NCI-H2196 treated with DMSO at 0.1 percent for 48 hours (cell line): ENCODE measurements around the gene POLE4.

Experiments
- DNase-seq: peaks from one replicate; lab custom pipeline; 2025; ENCODE audit not compliant: unreplicated experiment; lab: John Stamatoyannopoulos, UW

The POLE4 gene, protein sequence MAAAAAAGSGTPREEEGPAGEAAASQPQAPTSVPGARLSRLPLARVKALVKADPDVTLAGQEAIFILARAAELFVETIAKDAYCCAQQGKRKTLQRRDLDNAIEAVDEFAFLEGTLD

DNA sequence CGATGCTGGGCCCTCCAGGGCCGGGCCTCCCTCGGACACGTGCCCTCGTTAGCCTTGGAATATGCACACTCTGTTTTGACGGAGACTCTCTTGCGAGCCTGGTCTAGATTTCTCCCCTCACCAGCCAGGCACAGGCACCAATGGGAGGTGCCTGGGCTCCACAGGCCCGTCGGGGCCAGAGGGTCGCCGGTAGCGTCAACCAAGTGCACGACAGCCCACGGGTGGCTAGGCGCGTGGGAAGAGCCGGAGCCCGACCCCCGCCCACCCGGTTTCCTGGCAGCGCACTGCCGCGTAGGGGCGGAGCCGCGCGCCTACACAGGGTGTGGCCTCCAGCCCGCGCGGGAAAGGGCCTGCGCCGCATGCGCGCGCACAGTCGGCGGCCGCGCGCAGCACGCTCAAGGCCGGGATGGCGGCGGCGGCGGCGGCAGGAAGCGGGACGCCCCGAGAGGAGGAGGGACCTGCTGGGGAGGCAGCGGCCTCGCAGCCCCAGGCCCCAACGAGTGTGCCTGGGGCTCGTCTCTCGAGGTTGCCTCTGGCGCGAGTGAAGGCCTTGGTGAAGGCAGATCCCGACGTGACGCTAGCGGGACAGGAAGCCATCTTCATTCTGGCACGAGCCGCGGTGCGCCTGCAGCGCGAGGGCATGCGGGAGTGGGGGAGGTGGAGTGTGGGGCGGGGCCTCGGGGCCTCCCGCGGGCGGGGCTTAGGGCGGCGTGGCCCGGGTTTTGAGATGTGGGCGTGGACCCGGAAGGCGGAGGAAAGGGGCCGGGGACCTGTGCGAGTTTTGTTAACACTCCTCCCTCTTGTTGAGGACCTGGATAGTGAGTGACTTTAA is at the start of gene POLE4:
Gene POLE4, plus strand, starts transcription at position 370 of the 832 bp plus-strand sequence. Its CDS starts 37 bp downstream, at position 407.
- DNase-seq = peak; percentile 56

DNA sequence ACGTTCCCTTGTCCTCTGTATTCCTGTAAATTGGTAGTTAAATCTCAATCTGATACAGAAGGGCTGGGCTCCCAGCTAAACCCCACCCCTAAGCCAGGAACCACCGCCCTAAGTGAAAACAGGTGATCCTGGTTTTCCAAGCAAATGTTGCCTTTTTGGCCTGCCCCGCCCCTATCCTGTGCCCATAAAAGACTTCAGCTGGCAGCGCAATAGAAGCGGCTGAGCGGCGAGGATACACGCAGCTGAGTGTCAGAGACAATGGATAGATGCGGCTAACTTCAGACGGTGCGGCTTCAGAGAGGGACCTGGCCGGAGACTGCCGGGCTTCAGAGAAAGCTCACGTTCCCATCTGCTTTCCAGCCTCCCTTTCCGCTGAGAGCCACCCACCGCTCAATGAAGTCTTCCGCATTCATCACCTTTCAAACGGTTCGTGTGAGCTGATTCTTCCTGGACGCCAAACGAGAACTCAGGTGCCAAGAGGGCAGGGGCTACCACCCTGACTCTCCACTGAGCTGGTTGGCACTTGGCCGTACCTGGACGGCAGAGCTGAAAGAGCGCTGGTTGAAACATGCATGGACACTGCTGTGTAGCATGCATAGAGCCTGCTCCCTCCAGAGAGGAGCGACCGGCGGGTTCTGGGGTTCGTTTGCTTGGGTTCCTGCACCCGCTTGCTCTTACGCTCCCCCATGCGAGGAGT is 49.5 kb upstream of the POLE4 start:
- no peak for DNase-seq

DNA sequence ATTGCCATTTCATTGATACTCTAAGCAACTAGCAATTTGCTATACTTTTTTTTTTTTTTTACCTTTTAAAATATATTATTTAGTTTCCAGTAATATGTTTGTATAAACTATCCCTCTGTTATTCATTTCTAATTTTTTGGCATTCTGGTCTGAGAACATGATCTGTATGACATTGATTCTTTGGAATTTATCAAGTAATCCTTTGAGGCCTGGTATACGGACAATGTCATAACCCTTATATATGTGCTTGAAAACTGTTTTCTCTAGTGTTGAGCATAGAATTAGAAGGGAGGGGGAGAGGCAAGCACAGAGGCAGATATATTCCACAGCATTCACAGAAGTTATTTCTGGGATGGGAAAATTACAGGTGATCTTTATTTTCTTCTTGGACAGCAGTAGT is 48.2 kb upstream of the POLE4 start:
- DNase-seq = no peak

DNA sequence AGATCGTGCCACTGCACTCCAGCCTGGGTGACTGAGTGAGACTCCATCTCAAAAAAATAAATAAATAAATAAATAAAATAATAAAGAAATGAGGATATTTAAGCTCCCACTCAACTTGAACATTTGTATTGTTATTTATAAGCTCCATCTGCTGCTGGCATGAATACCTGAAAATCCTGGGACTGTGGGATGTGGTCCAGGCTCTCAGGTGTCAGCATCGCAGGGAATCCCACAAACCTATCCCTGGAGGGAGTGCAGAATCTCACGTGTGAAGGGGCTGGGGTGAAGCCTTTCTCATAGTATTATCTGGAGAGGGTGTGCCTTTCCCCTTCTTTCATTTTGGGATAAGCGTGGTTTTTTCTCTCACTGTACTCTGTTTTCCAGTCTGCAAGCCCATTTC is 47.4 kb upstream of the POLE4 start:
- DNase-seq = no peak

DNA sequence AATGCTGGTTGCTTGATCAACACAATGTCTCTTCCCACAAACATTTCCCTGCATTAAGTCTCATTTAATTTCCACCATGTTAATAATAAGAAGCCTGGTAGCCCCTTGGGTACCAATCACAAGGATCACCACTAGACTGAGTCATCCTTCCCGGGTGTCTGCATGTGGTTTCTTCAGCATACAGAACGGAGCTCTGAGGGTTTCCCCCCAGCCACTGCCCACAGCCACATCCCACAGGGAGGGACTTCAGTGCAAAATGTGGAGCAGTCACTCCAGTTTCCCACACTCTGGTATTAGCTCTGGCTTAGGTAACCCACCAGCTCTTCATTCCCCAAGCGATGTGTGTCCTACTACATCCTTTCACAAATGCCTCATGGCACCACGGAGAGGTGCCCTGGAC is 42.7 kb upstream of the POLE4 start:
- no peak for DNase-seq

DNA sequence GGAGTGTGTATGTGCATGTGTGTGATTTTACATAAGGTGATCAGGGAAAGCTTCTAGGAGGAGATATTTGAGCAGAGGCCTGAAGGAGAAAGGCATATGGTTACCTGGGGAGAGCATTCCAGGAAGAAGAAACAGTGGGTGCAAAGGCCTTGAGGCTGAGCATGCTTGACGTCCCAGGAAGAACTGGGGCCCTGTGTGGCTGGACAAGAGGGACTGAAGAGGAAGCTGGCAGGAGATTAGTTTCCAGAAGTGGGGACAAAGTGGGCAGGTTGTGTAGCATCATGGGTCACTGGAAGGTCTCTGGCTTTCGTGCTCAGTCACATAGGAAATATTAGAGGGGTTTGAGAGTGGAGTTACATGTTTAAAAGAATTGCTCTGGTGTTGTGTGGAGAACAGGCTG is 42.0 kb upstream of the POLE4 start:
- no peak for DNase-seq

DNA sequence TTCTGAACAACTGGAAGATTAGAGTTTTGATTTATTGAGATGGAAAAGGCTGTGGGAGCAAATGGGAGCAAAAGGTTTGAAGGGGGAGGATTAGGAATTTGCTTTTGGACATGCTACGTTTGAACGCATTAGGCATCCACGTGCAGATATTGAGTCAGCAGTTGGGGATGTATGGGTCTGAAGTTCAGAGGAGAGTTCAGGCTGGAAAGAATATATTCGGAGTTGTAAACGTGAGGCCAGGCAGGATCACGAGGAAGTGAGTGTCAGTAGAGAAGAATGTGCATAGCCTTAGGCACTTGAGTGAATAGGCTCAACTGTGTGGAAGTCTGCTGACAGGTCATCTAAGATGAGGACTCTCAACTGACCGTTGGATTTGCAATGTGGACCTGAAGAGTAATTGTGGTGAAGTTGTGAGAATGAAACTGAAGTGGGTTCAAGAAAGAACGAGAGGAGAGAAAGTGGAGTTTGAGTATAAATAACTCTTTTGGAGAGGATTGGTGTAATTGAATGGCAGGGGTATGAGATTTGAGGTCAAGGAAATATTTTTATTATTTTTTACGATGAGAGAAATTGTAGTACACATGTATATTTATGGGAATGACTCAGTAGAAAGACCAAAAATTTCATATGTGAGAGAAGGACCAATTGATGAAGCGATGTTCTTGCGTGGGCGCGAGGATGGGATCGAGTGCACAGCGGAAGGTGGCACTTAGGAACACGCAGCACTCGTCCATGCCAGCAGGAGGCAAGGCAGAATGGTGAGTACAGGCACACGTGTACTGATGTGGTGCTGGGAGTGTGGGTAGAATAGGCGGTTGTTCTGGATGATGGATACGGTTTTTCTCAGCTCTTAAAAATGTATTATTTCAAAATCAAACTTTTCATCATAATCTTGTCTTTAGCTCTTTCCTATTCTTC is 40.5 kb upstream of the POLE4 start:
- DNase-seq = no peak

DNA sequence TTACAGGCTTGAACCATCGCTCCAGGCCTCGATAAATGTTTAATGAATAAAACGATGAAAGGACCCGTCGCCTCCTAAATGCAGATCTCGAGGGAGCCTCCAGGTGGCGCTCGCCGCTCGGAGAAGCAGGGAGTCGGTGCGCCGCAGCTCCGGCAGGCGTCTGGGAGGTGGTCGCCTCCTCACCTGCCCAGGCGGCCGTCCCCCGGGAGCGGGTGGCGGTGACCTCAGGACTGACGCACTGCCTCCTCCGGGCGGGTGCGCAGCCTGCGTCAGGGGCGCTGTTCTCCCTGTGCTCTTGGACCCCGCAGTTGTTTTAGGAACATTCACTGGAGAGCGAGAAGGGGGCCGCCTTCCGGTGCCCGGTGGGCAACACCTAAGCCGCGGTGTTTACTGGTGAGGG is 38.6 kb upstream of the POLE4 start:
- no peak for DNase-seq

DNA sequence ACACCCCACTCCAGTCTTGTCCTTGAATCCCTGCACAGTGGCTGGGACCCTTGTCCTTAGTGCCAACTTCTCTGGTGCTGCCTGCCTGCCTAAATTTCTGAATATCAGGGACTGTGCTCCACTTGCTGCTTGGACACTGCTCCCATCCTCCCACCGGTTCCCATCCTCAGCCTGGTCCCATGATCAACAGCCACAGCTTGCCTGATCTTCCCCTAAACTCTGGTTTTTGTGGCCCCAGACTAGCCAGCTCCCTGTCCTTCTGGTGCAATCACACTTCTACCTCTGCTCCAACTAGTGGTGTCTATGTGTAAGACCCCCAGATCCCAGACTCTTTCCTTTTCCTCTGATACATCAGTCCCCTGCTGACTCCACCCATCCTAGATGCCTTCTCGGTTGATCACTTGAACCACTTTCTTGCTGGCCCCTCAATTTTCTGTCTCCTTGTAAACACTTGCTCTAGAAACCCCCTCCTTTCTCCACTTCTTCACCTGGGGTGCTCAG is 37.2 kb upstream of the POLE4 start:
- no peak for DNase-seq

DNA sequence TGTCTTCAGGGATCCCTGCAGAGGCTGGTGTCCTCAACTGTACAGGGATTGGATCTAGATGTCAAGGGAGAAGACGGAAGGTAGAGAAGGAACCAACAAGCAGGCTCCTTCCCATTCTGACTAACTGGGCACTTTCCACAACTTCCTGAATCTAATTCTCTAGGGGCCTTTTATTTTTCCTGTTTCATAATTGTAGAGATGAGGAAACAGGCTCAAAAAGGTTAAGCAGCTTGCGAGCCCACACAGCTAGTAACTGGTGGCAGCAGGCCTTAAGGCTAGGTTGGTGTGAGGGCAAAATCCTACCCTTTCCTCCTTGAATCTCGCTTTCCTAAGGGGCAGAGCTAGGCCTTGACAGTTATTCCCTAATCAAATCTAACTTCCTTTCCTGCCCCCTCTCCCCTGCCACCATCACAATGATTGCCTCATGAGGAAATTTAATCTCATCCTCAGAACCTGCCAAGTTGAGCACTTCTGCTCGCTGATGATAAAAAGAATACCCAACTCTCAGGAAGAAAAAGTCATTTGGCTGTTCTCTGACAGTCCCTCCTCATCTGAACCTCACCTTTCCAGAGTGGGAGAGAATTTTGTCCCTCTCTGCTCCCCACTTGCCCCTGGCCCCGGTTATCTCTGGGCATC is 35.7 kb upstream of the POLE4 start:
- no peak for DNase-seq

DNA sequence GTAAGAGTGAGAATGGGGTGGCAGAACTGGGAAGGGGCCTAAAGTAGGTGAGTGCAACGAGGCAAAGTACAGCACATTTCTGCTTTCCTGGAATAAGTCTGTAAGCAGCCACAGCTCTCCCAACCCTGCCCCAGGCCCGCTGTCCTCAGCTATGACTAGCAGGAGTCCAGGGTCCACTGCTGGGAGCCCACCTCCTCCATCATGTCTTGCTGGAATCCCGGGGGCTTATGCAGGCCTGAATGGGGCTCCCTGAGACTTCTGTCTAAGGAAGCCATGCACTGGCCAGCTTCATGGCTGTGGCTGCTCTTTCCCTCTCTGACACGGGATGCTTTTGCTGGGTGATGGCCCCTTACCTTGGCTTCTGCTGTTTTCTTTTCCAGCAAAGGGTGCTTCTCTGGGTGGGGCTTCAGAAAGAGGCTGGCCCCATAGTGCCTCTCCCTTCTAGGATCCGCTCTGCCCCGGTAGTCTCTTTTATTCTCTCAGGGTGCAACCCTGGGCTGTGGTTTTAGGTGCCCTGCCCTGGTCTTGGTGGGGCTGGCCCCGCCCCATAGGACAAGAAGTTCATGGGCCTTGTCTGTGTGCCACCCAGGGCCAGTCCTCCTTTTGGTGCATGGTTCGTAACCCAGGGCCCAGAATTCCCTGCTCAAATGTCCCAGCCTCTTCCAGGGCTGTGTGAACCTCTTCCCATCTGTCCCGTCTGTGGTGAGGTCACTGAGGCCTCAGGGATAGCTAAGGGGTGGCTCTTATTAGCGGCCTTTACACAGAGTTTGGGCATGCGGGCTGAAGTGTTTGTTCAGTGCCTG is 33.8 kb upstream of the POLE4 start:
- DNase-seq = no peak

DNA sequence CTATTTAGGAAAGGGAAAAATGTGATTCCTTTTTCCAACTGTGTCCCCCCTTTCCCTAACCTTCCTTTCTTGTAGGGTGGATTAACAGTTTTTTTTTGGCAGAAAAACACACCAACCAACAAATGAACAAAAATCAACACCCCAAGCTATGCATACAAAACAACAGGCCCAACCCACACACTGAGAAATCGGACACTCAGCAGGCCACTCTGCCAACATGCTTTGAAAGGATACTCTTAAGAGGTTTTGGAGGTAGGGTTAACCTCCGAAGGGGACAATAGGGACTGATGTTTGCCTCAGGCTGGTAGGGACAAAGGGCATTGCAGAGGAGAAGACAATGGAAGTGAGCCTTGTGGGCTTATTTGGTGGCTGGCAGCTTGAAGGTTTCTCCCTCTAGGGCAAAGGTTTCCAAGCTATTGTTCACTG is 33.1 kb upstream of the POLE4 start:
- DNase-seq = peak; percentile 36

DNA sequence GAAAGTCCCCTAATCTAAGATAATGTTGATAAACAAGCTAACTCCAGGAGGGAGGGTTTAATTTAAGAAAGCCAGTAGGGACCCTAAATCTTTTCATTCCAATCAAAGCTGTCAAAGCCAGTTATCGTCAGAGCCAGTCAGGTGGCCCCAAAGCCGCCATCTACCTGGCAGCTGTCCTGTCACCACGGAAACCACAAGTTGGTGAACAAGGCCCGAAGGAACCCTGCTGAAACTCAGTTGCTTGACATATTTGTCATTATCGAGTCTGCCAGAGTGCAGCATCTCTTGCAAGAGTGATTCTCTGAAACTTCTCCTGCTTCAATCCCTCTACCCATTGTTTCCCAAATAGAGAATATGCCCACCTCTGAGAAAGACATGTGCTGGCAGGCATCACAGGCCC is 30.8 kb upstream of the POLE4 start:
- no peak for DNase-seq

DNA sequence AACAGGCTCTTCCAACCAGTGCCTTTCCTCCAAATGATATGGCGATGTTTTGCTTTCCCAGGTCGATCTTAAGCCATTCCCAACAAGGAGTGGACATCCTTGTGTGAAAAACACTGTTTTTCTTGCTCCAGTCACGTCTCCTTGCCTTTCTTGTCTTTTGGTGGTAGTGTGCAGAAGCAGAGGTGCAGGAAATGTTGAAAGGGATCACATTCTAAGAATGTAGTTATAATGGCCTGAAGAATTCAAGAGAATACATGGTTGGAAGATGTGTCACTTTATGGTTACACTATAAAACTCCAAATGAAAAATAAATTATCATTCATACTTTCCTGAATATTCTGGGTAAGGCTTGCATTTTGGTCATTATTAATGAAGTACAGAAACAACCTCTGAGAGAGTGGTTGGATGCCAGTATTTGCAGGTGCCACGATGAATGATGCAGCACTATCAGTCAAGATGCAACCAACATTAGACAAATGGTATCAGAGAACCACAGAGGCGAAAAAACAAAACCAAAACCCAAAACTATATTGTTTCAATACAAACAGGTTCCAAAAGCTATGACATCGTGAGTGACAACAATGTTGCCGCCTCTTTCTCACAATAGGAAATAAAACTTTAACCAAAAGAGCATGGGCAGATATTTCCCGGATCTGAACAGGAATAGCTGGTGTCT is 27.5 kb upstream of the POLE4 start:
- DNase-seq = no peak

DNA sequence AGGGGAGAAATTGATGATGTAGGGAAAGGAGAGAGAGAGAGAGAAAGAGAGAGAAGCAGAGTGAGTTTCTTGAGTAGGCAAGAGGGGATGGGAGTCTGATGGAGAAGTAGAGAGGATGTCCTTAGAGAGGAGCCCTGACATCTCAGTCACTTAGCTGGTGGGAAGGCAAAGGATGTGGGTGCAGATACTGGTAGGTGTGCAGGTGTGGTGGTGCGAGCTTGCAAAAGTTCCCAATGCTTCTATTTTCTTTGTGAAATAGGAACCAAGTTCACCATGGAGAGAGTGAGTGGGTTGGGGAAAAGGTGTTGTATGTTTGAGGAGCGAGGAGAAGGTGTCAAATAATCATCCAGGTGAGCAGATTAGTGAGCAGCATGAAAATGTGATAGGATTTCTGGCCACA is 26.5 kb upstream of the POLE4 start:
- no peak for DNase-seq

DNA sequence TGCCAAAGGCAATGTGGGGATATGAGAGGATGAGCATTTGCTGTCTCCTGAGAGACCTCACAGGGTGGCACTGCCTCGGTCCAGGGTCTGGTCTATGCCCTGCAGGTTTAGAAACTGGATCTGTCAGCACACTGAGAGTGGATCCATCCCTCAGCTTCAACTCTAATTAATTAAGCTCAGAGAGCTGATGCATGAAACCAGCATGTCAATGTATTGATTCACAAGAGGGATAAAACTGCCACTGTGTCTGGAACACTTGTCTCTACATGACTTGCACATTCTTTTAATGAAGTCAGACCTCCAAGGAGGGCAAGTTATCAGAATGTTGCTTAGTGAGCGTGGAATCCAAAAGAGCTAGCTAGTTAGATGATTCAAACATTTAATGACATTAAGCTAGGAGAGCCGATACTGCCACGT is 22.5 kb upstream of the POLE4 start:
- DNase-seq = no peak

DNA sequence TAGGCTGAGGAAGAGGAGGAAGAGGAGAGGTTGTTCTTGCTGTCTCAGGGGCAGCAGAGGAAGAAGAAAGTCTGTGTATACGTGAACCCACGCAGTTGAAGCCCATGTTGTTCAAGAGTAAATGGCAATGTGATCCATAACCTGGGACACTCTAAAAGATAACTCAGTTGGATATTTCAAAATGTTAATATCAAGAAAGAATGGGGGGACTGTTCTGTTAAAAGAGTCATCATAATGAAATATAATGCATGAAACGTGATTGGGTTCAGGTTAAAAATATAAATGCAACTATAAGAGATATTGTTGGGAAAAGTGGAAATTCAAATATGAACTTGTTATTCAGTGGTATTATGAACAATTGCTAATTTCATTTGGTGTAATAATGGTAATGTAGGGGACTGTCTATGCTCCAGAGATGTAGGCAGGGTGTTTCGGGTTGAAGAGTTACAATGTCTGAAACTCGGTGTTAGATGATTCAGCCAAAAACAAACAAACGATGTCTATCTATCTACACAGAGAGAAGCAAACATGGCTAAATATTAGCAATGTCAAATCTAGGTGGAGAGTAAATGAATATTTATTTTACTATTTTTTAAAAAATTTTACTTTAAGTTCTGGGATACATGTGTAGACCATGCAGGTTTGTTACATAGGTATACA is 21.1 kb upstream of the POLE4 start:
- DNase-seq = no peak

DNA sequence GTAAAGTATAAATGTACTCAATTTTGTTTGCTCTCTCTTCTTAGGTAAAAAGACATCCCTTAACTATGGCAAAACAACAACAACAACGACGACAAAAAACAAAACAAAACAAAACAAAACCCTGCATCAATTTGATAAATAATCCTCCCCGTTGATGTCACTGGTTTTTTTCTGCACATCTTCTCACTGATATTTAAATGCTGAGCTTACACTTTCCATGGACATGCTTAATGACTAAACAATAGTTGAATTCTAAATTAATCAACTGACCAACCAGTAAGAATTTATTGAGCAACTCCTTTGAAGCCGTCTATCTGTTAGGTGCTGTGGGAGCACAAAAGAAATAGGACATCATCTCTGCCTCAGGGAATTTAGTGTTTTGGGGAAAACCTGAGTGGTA is 20.2 kb upstream of the POLE4 start:
- no peak for DNase-seq
